Smooth muscle cell (in vitro differentiated cells): ENCODE data around the gene GET3. TPM values are rescaled to one million over a fixed set of nuclear protein-coding genes. Genes with fewer than 3 reads are reported as not detected.

Experiments
- DNase-seq: peaks from one replicate; lab custom pipeline; 2025; ENCODE audit not compliant: unreplicated experiment; lab: John Stamatoyannopoulos, UW
- H2AFZ ChIP-seq: fragments of 200-600 bp; sonication (generic); 2 replicates; pipeline ENCODE4 v1.6.0; 2016; ENCODE audit warnings: antibody characterized with exemption, low read depth, mild to moderate bottlenecking
- H3F3A ChIP-seq: fragments of 200-600 bp; sonication (generic); 2 replicates; pipeline ENCODE4 v1.6.0; 2017; ENCODE audit warnings: antibody characterized with exemption, low read depth
- H3K27ac ChIP-seq: fragments of 200-600 bp; sonication (generic); 2 replicates; pipeline ENCODE4 v1.5.1; 2016; ENCODE audit warnings: low read depth, mild to moderate bottlenecking
- H3K27me3 ChIP-seq: fragments of 200-600 bp; sonication (generic); 2 replicates; pipeline ENCODE4 v1.6.1; 2016; ENCODE audit warnings: low read depth, mild to moderate bottlenecking
- H3K36me3 ChIP-seq: fragments of 200-600 bp; sonication (generic); 2 replicates; pipeline ENCODE4 v1.5.1; 2016; ENCODE audit warnings: low read depth
- H3K4me1 ChIP-seq: fragments of 200-600 bp; sonication (generic); 2 replicates; pipeline ENCODE4 v1.5.1; 2016; ENCODE audit warnings: low read depth
- H3K4me2 ChIP-seq: fragments of 200-600 bp; sonication (generic); 2 replicates; pipeline ENCODE4 v1.6.0; 2016; ENCODE audit warnings: mild to moderate bottlenecking
- H3K4me3 ChIP-seq: fragments of 200-600 bp; sonication (generic); 2 replicates; pipeline ENCODE4 v1.5.1; 2016; ENCODE audit warnings: mild to moderate bottlenecking
- H3K79me2 ChIP-seq: fragments of 200-600 bp; sonication (generic); 2 replicates; pipeline ENCODE4 v1.6.0; 2016; ENCODE audit warnings: low read depth, mild to moderate bottlenecking
- H3K9ac ChIP-seq: fragments of 200-600 bp; sonication (generic); 2 replicates; pipeline ENCODE4 v1.6.0; 2016; ENCODE audit warnings: low read depth
- H3K9me3 ChIP-seq: fragments of 200-600 bp; sonication (generic); replicated peaks from 2 replicates; pipeline ENCODE4 v1.5.1; 2016; ENCODE audit warnings: low read depth
- H4K20me1 ChIP-seq: fragments of 200-600 bp; sonication (generic); 2 replicates; pipeline ENCODE4 v1.6.0; 2016; ENCODE audit warnings: low read depth
- CTCF ChIP-seq: fragments of 200-600 bp; sonication (generic); IDR thresholded peaks from 2 replicates; pipeline ENCODE4 v1.5.1; 2017; ENCODE audit warnings: borderline replicate concordance, mild to moderate bottlenecking, antibody characterized with exemption; ENCODE audit not compliant: insufficient read depth, poor library complexity, severe bottlenecking
- WGBS: methylation state at CpG from one replicate; pipeline ENCODE4 v1.1.7; 2016; ENCODE audit warnings: low lambda C conversion rate; 5-methylcytosine and 5-hydroxymethylcytosine counted together
- polyA plus RNA-seq: library from polyadenylated mRNA; unstranded; fragments of >200 nt; fragmentation: Nextera tagmentation; extraction: Ambion mirVana; gene quantifications from 2 replicates; pipeline ENCODE4 v1.2.1, GENCODE V29; 2016
- total RNA-seq: library from RNA; depleted of rRNA; stranded (reverse); fragments of >200 nt; gene quantifications from 2 replicates; pipeline ENCODE4 v1.2.3, GENCODE V29; 2014

Gene GET3
- total and polyA plus RNA-seq, 2 experiments from 2014 or later = 51.4 to 99.6 TPM

- no peaks in the 10 kb centered on the region for H3K9me3 ChIP-seq
- DNase-seq = no peak
- no peaks in the 10 kb centered on the region for H3F3A ChIP-seq
- H3K27ac ChIP-seq = no peak overlapping the region
- 96% methylated on average over 25 of the region's 29 CpGs for WGBS
- no peak for TF ChIP-seq CTCF
- peaks cover 6% of the 10 kb centered on the region for H3K36me3 ChIP-seq
- no peak overlapping the region for H2AFZ ChIP-seq
- no peaks in the 10 kb centered on the region for H3K4me1 ChIP-seq
- H3K4me3 ChIP-seq = no peak overlapping the region
- H3K4me2 ChIP-seq = no peak overlapping the region
- H3K9ac ChIP-seq = no peak overlapping the region
- H4K20me1 ChIP-seq = no peaks in the 10 kb centered on the region
- no peaks in the 10 kb centered on the region for H3K79me2 ChIP-seq
- no peaks in the 10 kb centered on the region for H3K27me3 ChIP-seq
Measured at GRCh38 chr19:12705654-12706331, 31.5 kb upstream of the GET3 start.

- H3K9ac ChIP-seq = no peak overlapping the region
- DNase-seq = no peak
- no peak overlapping the region for H3K4me3 ChIP-seq
- WGBS = 97% methylated on average over 11 of the region's 13 CpGs
- TF ChIP-seq CTCF = no peak
- no peaks in the 10 kb centered on the region for H3K4me1 ChIP-seq
- H3K4me2 ChIP-seq = no peak overlapping the region
- H2AFZ ChIP-seq = no peak overlapping the region
- H3K9me3 ChIP-seq = no peaks in the 10 kb centered on the region
- peaks cover 6% of the 10 kb centered on the region for H3K36me3 ChIP-seq
- H4K20me1 ChIP-seq = peaks cover under 1% of the 10 kb centered on the region
- H3K27ac ChIP-seq = no peak overlapping the region
- no peaks in the 10 kb centered on the region for H3K27me3 ChIP-seq
- no peaks in the 10 kb centered on the region for H3F3A ChIP-seq
- H3K79me2 ChIP-seq = no peaks in the 10 kb centered on the region
Measured at GRCh38 chr19:12706332-12706718, 31.0 kb upstream of the GET3 start.

GRCh38 chr19:12708641-12709040 lies 28.7 kb upstream of the GET3 start:
- no peaks in the 10 kb centered on the region for H3K27me3 ChIP-seq

More at GRCh38 chr19:12708641-12709040, 28.7 kb upstream of the GET3 start:
- Histone ChIP-seq H3K79me2 (no peaks in the 10 kb centered on the region), H3K9ac (no peak overlapping the region), H3K4me3 (no peak overlapping the region), H2AFZ (no peak overlapping the region), H3K36me3 (peaks cover 6% of the 10 kb centered on the region), H3K9me3 (no peaks in the 10 kb centered on the region), H3F3A (no peaks in the 10 kb centered on the region), H4K20me1 (peaks cover 9% of the 10 kb centered on the region), H3K4me1 (no peaks in the 10 kb centered on the region), H3K4me2 (no peak overlapping the region), H3K27ac (no peak overlapping the region)
- TF ChIP-seq CTCF = no peak
- no peak for DNase-seq
- WGBS = 97% methylated on average over 8 of the region's 8 CpGs
